Brain microvascular endothelial cell (primary cell): Measurements from ENCODE around the gene ANKH.

Source experiments
- DNase-seq: peaks from one replicate; pipeline ENCODE4 v3.0.0-alpha.2; 2020
- H3K27ac ChIP-seq: fragments of 250-450 bp; sonication (Bioruptor Pico); 2 replicates; pipeline ENCODE4 v1.5.1; 2020; ENCODE audit warnings: mild to moderate bottlenecking, moderate library complexity
- H3K27me3 ChIP-seq: fragments of 250-450 bp; sonication (Bioruptor Pico); replicated peaks from 2 replicates; pipeline ENCODE4 v1.5.1; 2020; ENCODE audit warnings: mild to moderate bottlenecking
- H3K36me3 ChIP-seq: fragments of 250-450 bp; sonication (Bioruptor Pico); replicated peaks from 2 replicates; pipeline ENCODE4 v1.5.1; 2020; ENCODE audit warnings: mild to moderate bottlenecking
- H3K4me3 ChIP-seq: 2 replicates; pipeline ENCODE4 v1.5.1; 2011; ENCODE audit warnings: low read depth, mild to moderate bottlenecking, control low read depth, low read length, moderate library complexity
- CTCF ChIP-seq: IDR thresholded peaks from 2 replicates; pipeline ENCODE4 v1.5.1; 2011; ENCODE audit warnings: low read depth, mild to moderate bottlenecking, moderate library complexity, low read length, control low read depth, inconsistent platforms; ENCODE audit errors: missing control alignments
- in situ Hi-C: cut with HindIII; loops from 2 replicates; pipeline ENCODE4 v1.10.0; 2017; ENCODE audit warnings: low sequenced_read_pairs, low pct_ligation_motif_present

Gene ANKH

GRCh38 chr5:14794583-14795230 lies 76.9 kb downstream of the ANKH start:
- Histone ChIP-seq H3K27me3 (no peaks in the 10 kb centered on the region), H3K4me3 (no peak overlapping the region), H3K36me3 (no peaks in the 10 kb centered on the region), H3K27ac (no peak overlapping the region)
- DNase-seq = no peak
- in situ Hi-C loops = no loop called here
- no peak for TF ChIP-seq CTCF

GRCh38 chr5:14793851-14794250 lies 77.7 kb downstream of the ANKH start:
- DNase-seq = no peak
- TF ChIP-seq CTCF = no peak
- Histone ChIP-seq H3K36me3 (no peaks in the 10 kb centered on the region), H3K4me3 (no peak overlapping the region), H3K27ac (no peak overlapping the region), H3K27me3 (no peaks in the 10 kb centered on the region)
- in situ Hi-C loops = no loop called here

- Histone ChIP-seq H3K4me3 (no peak overlapping the region), H3K36me3 (no peaks in the 10 kb centered on the region), H3K27ac (no peak overlapping the region), H3K27me3 (no peaks in the 10 kb centered on the region)
- TF ChIP-seq CTCF = no peak
- no peak for DNase-seq
- in situ Hi-C loops = no loop called here
Observed at GRCh38 chr5:14790911-14791310, 80.7 kb downstream of the ANKH start.

- H3K27ac ChIP-seq = no peak overlapping the region
- no peak for TF ChIP-seq CTCF
- no peaks in the 10 kb centered on the region for H3K36me3 ChIP-seq
- no peaks in the 10 kb centered on the region for H3K27me3 ChIP-seq
- no peak for DNase-seq
- in situ Hi-C loops = no loop called here
- no peak overlapping the region for H3K4me3 ChIP-seq
Observed at GRCh38 chr5:14790220-14790619, 81.4 kb downstream of the ANKH start.

GRCh38 chr5:14787801-14788579 lies 83.6 kb downstream of the ANKH start:
- H3K27ac ChIP-seq = no peak overlapping the region
- in situ Hi-C loops = no loop called here

More at GRCh38 chr5:14787801-14788579, 83.6 kb downstream of the ANKH start:
- no peaks in the 10 kb centered on the region for H3K27me3 ChIP-seq
- H3K36me3 ChIP-seq = no peaks in the 10 kb centered on the region
- no peak for TF ChIP-seq CTCF
- DNase-seq = no peak
- no peak overlapping the region for H3K4me3 ChIP-seq
